ENCODE data around the gene KRT38. TPM values are rescaled to one million over a fixed set of nuclear protein-coding genes. Genes with fewer than 3 reads are reported as not detected.

The KRT38 gene
- total RNA-seq, 1 donor from 2014 or later = not detected

- no peak for DNase-seq (ENCODE audit: low read depth)
- H3K9me3 ChIP-seq (ENCODE audit: insufficient read depth, low read depth, low read length) = no peaks in the 10 kb centered on the region
- no peak overlapping the region for H3K4me3 ChIP-seq (ENCODE audit: insufficient read depth, low read depth, low read length)
- no peak overlapping the region for H2AFZ ChIP-seq (ENCODE audit: low read depth, low read length)
- peaks cover 11% of the 10 kb centered on the region for H3K4me1 ChIP-seq (ENCODE audit: insufficient read depth, low read length)
- Mint-ChIP-seq H3K27me3 (ENCODE audit: low read depth, unreplicated experiment) (peaks cover 17% of the 10 kb centered on the region), H3K36me3 (ENCODE audit: low read depth, unreplicated experiment) (no peaks in the 10 kb centered on the region), H3K27ac (ENCODE audit: unreplicated experiment) (peak overlapping the region; percentile 15), H3K4me3 (ENCODE audit: unreplicated experiment) (no peak overlapping the region), H3K4me1 (ENCODE audit: low read depth, unreplicated experiment) (peaks cover 21% of the 10 kb centered on the region), H3K9me3 (ENCODE audit: unreplicated experiment) (no peaks in the 10 kb centered on the region)
- H3K9ac ChIP-seq (ENCODE audit: low read length) = no peak overlapping the region
- no peak for FAIRE-seq
- no peaks in the 10 kb centered on the region for H4K20me1 ChIP-seq (ENCODE audit: insufficient read depth, low read length)
- TF ChIP-seq EZH2 (IDR thresholded peaks at IDR 0.05; ENCODE audit: insufficient read depth, low read length) = no peak
- TF ChIP-seq, protein P1, sequence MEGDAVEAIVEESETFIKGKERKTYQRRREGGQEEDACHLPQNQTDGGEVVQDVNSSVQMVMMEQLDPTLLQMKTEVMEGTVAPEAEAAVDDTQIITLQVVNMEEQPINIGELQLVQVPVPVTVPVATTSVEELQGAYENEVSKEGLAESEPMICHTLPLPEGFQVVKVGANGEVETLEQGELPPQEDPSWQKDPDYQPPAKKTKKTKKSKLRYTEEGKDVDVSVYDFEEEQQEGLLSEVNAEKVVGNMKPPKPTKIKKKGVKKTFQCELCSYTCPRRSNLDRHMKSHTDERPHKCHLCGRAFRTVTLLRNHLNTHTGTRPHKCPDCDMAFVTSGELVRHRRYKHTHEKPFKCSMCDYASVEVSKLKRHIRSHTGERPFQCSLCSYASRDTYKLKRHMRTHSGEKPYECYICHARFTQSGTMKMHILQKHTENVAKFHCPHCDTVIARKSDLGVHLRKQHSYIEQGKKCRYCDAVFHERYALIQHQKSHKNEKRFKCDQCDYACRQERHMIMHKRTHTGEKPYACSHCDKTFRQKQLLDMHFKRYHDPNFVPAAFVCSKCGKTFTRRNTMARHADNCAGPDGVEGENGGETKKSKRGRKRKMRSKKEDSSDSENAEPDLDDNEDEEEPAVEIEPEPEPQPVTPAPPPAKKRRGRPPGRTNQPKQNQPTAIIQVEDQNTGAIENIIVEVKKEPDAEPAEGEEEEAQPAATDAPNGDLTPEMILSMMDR (IDR thresholded peaks at IDR 0.05; ENCODE audit: insufficient read depth, low read depth, low read length) = no peak
- no peak overlapping the region for H3K27ac ChIP-seq (ENCODE audit: low read depth, low read length)
- H3K4me2 ChIP-seq (ENCODE audit: low read length) = no peak overlapping the region
- H3K79me2 ChIP-seq (ENCODE audit: insufficient read depth, low read length) = no peaks in the 10 kb centered on the region
- no peaks in the 10 kb centered on the region for H3K27me3 ChIP-seq (ENCODE audit: insufficient read depth, low read length)
- H3K36me3 ChIP-seq (ENCODE audit: insufficient read depth, low read length) = no peaks in the 10 kb centered on the region
Observed at GRCh38 chr17:41411072-41411840, 29.5 kb downstream of the KRT38 start.

DNA sequence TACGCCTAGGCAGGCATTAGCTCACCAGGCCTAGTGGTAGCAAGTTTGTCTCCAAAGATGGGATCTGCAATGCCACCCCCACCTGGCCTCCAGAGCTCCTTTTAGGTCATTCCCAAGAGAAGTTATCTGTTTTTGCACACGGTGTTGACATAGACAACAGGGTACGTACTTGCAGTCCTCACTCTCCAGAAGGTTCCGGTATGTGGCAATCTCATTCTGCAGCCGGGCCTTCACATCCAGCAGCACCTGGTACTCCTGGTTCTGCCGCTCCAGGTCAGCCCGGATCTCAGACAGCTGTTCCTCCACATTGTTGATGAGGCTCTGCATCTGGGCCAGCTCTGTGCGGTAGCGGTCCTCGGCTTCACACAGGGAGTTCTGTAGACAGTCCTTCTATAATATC, 33.6 kb downstream of the KRT38 start:
- Mint-ChIP-seq H3K9me3 (ENCODE audit: unreplicated experiment) (no peaks in the 10 kb centered on the region), H3K27ac (ENCODE audit: unreplicated experiment) (no peak overlapping the region), H3K36me3 (ENCODE audit: low read depth, unreplicated experiment) (no peaks in the 10 kb centered on the region), H3K4me3 (ENCODE audit: unreplicated experiment) (no peak overlapping the region), H3K4me1 (ENCODE audit: low read depth, unreplicated experiment) (peaks cover 28% of the 10 kb centered on the region), H3K27me3 (ENCODE audit: low read depth, unreplicated experiment) (peaks cover 17% of the 10 kb centered on the region)
- H3K4me2 ChIP-seq (ENCODE audit: low read length) = no peak overlapping the region
- peaks cover 32% of the 10 kb centered on the region for H3K4me1 ChIP-seq (ENCODE audit: insufficient read depth, low read length)
- no peaks in the 10 kb centered on the region for H3K79me2 ChIP-seq (ENCODE audit: insufficient read depth, low read length)
- no peak for DNase-seq (ENCODE audit: low read depth)
- no peak overlapping the region for H3K9ac ChIP-seq (ENCODE audit: low read length)
- H3K27ac ChIP-seq (ENCODE audit: low read depth, low read length) = no peak overlapping the region
- no peaks in the 10 kb centered on the region for H3K27me3 ChIP-seq (ENCODE audit: insufficient read depth, low read length)
- no peaks in the 10 kb centered on the region for H3K9me3 ChIP-seq (ENCODE audit: insufficient read depth, low read depth, low read length)
- H3K36me3 ChIP-seq (ENCODE audit: insufficient read depth, low read length) = no peaks in the 10 kb centered on the region
- H2AFZ ChIP-seq (ENCODE audit: low read depth, low read length) = no peak overlapping the region
- no peak for FAIRE-seq
- H4K20me1 ChIP-seq (ENCODE audit: insufficient read depth, low read length) = no peaks in the 10 kb centered on the region
- TF ChIP-seq, protein P1 (IDR thresholded peaks at IDR 0.05; ENCODE audit: insufficient read depth, low read depth, low read length) = no peak
- TF ChIP-seq EZH2 (IDR thresholded peaks at IDR 0.05; ENCODE audit: insufficient read depth, low read length) = no peak
- no peak overlapping the region for H3K4me3 ChIP-seq (ENCODE audit: insufficient read depth, low read depth, low read length)

DNA sequence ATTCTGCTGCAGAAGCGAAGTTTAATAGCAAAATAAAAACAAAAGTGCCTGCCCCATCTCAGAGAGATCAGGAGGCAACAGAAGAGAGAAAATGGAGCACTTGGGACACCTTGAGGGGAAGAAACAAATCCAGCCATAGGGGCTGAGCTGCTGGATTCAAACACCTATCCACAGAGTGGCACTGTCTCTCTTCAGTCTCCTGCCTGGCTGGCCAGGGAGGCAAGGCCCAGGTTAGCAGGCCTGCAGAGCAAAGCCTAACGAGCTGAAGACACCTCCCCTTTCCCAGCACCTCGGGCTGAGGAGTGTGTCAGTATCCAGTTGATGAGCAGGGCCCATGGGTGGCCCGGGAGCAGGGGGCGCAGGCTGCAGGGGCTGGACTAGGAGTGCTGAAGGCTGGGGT, 34.6 kb downstream of the KRT38 start:
- peaks cover 31% of the 10 kb centered on the region for H3K4me1 Mint-ChIP-seq (ENCODE audit: low read depth, unreplicated experiment)
- H3K4me3 ChIP-seq (ENCODE audit: insufficient read depth, low read depth, low read length) = no peak overlapping the region
- TF ChIP-seq, protein P1 (IDR thresholded peaks at IDR 0.05; ENCODE audit: insufficient read depth, low read depth, low read length) = no peak
- TF ChIP-seq EZH2 (IDR thresholded peaks at IDR 0.05; ENCODE audit: insufficient read depth, low read length) = no peak
- H3K9me3 ChIP-seq (ENCODE audit: insufficient read depth, low read depth, low read length) = no peaks in the 10 kb centered on the region
- no peak overlapping the region for H3K27ac ChIP-seq (ENCODE audit: low read depth, low read length)
- H3K4me3 Mint-ChIP-seq (ENCODE audit: unreplicated experiment) = no peak overlapping the region
- no peaks in the 10 kb centered on the region for H3K36me3 ChIP-seq (ENCODE audit: insufficient read depth, low read length)
- H3K4me2 ChIP-seq (ENCODE audit: low read length) = no peak overlapping the region
- DNase-seq (ENCODE audit: low read depth) (no peak), FAIRE-seq (no peak)
- H3K27me3 Mint-ChIP-seq (ENCODE audit: low read depth, unreplicated experiment) = peaks cover 17% of the 10 kb centered on the region
- H3K9me3 Mint-ChIP-seq (ENCODE audit: unreplicated experiment) = no peaks in the 10 kb centered on the region
- H3K36me3 Mint-ChIP-seq (ENCODE audit: low read depth, unreplicated experiment) = no peaks in the 10 kb centered on the region
- H3K27me3 ChIP-seq (ENCODE audit: insufficient read depth, low read length) = no peaks in the 10 kb centered on the region
- no peak overlapping the region for H2AFZ ChIP-seq (ENCODE audit: low read depth, low read length)
- H4K20me1 ChIP-seq (ENCODE audit: insufficient read depth, low read length) = no peaks in the 10 kb centered on the region
- peaks cover 36% of the 10 kb centered on the region for H3K4me1 ChIP-seq (ENCODE audit: insufficient read depth, low read length)
- no peak overlapping the region for H3K9ac ChIP-seq (ENCODE audit: low read length)
- no peak overlapping the region for H3K27ac Mint-ChIP-seq (ENCODE audit: unreplicated experiment)
- no peaks in the 10 kb centered on the region for H3K79me2 ChIP-seq (ENCODE audit: insufficient read depth, low read length)
